Central memory CD8-positive, alpha-beta T cell (primary cell): ENCODE results near the gene SMG6.

ENCODE experiments used
- ATAC-seq: fragments of 150-1000 bp; cut with Tn5 transposase; replicated peaks from 2 replicates; pipeline ENCODE4 v1.10.0; 2022; ENCODE audit warnings: mild to moderate bottlenecking, moderate FRiP score, moderate number of reproducible peaks; ENCODE audit not compliant: poor library complexity, severe bottlenecking; ENCODE audit errors: extremely low read depth
- DNase-seq, 2 donors: peaks; one replicate each; pipeline ENCODE4 v3.0.0; 2021; ENCODE audit warnings: low spot score in 2 of 2
- H3K27ac Mint-ChIP-seq: one replicate; pipeline ENCODE4 v1.8.0; 2022; ENCODE audit warnings: low read depth, mild to moderate bottlenecking, moderate library complexity, mixed read lengths
- H3K27me3 Mint-ChIP-seq: one replicate; pipeline ENCODE4 v1.8.0; 2022; ENCODE audit warnings: mixed read lengths
- H3K36me3 Mint-ChIP-seq: one replicate; pipeline ENCODE4 v1.8.0; 2022; ENCODE audit warnings: mild to moderate bottlenecking, moderate library complexity, mixed read lengths; ENCODE audit not compliant: insufficient read depth
- H3K4me1 Mint-ChIP-seq: one replicate; pipeline ENCODE4 v1.8.0; 2022; ENCODE audit warnings: mixed read lengths
- H3K4me3 Mint-ChIP-seq: one replicate; pipeline ENCODE4 v1.8.0; 2022; ENCODE audit warnings: mild to moderate bottlenecking, moderate library complexity, mixed read lengths
- H3K9me3 Mint-ChIP-seq: one replicate; pipeline ENCODE4 v1.8.0; 2022; ENCODE audit warnings: mixed read lengths

SMG6 gene

DNA sequence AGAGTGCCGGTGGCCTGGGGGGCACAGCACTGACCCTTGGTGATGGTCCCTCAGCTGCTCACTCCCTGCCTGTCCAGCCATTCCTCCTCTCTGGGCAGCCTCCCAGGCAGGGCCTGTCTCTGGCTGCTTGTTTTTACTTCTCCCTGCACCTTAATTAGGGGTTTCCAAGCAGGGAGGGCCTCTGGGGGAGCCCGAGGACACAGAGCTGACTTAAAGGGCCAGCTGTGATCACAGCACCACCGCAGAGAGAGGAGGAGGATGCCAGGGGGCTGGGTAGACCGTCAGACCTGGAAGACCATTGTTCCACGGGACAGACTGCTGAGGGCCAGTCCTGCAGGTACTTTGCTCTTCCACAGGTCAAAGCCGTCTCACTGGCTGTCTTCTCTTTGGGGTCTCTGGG, 274.8 kb downstream of the SMG6 start:
- no peak for ATAC-seq
- peak overlapping the region; percentile 45 for H3K4me3 Mint-ChIP-seq

DNA sequence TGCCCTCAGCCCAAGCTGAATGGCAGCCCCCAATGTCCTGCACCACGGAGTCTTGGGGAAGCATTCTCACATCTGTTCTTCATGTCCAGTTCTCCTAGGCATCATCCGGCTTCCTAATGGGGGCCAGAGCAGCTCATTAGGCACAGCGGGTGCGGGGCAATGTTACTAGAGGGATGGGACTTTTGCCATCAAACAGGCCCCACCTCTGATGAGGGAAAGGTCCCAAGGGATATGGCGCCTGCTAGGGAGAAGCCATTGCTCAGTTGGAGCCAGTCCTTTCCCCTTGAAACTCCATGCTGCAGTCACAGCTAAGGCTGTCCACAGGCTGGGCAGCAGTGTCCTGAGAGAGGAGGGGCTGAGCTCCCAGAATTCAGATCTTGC, 275.4 kb downstream of the SMG6 start:
- Mint-ChIP-seq H3K36me3 (peaks cover 6% of the 10 kb centered on the region), H3K4me3 (no peak overlapping the region), H3K4me1 (peaks cover 28% of the 10 kb centered on the region), H3K9me3 (no peaks in the 10 kb centered on the region), H3K27me3 (peaks cover 36% of the 10 kb centered on the region), H3K27ac (no peak overlapping the region)
- DNase-seq (no peak), ATAC-seq (no peak)

More for the DNA sequence above, 274.8 kb downstream of the SMG6 start:
- Mint-ChIP-seq H3K27ac (no peak overlapping the region), H3K27me3 (peaks cover 36% of the 10 kb centered on the region), H3K9me3 (no peaks in the 10 kb centered on the region), H3K36me3 (peaks cover 7% of the 10 kb centered on the region), H3K4me1 (peaks cover 28% of the 10 kb centered on the region)
- DNase-seq: no peak

DNA sequence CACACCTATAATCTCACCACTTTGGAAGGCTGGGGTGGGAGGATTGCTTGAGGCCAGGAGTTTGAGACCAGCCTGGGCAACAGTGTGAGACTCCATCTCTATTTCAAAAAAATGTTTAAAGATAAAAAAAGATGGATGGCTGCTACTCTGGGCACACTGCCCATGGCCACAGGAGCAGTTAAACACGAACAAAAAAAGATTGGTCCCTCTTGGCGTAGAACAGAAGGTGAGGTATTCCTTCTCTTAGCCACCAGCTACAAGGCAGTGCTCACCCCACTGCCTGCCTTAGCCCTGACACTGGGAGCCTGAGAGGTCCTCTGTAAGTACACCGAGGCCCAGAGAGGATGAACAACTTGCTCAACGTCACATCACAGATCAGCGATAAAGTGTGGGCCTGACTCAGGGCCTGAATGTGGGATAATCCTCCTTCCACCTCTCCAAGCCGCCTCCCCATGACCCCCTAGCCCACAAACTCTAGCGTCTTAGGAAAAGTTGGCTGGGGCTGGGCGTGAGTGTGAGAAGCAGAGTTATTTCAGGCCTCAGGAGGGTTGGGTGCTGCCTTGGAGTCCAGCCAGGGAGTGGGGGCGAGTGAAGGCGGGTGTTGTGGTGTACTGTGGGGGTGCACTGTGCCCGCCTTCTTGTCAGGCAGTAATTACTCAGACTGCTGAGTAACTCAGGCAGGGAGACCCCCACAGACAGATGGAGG, 275.9 kb downstream of the SMG6 start:
- peaks cover 36% of the 10 kb centered on the region for H3K27me3 Mint-ChIP-seq
- H3K4me1 Mint-ChIP-seq: peaks cover 28% of the 10 kb centered on the region
- no peak for DNase-seq
- H3K27ac Mint-ChIP-seq: no peak overlapping the region
- no peaks in the 10 kb centered on the region for H3K9me3 Mint-ChIP-seq
- H3K36me3 Mint-ChIP-seq: peaks cover 3% of the 10 kb centered on the region
- no peak overlapping the region for H3K4me3 Mint-ChIP-seq
- no peak for ATAC-seq

DNA sequence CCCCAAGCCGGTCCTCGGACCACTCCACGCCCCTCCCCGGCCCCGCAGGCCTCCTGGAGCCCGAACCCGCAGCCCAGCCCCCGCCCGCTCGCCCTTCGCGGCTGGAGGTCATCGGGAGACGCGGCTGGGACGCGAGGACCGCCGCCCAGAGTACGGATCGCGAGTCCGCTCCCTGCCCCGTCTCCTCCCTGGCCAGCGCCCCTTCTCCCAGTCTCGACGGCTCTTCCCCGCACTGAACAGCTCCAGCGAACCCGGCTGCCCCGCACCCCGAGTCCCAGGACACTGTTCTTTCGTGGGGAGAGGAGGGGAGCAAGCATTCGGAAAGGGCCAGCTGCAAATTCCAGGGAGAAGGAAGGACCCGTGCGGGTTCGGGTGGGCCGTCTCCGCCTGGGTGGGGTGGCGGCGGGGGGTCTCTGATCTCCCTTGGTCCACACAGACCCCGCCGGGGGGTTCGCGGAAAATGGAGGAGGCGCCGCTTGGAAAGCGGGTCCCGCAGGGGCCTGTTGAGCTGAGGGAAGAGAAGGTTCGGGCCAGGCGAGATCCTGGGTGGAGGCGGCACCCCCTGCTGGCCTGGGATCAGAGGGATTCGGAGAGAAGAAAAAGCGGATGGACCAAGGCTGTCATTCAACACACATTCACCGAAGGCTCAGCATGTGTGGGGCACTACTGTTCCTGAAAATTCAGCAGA, 277.8 kb downstream of the SMG6 start:
- ATAC-seq (no peak), DNase-seq (no peak)
- Mint-ChIP-seq H3K27ac (no peak overlapping the region), H3K36me3 (no peaks in the 10 kb centered on the region), H3K27me3 (peaks cover 43% of the 10 kb centered on the region), H3K4me3 (peak overlapping the region; percentile 76), H3K9me3 (no peaks in the 10 kb centered on the region), H3K4me1 (peaks cover 30% of the 10 kb centered on the region)

DNA sequence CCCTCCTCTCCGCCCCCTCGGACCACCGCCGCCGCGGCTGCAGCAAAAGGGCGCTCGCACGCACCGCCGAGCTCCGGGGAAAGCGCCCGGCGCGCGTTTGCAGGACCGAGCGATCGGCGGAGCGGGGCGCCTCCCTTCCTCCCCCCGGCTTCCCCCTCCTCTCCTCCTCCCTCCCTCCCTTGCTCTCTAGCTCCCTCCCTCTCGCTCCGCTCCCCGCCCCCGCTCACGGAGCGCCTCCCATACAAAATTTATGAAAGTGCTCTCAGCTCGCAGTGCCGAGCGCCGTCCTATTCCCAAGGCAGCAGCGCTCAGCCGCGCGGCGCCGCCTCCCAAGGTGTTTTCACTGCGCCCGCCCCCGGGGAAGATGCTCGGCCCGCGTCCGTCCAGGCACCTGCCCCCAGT, 278.4 kb downstream of the SMG6 start, which contains the start of gene RTN4RL1:
Gene RTN4RL1, minus strand, starts transcription at position 115 of the 402 bp plus-strand sequence. CDS start 469 bp downstream, outside the sequence.
- no peak within 1 kb of the TSS for H3K27ac Mint-ChIP-seq

DNA sequence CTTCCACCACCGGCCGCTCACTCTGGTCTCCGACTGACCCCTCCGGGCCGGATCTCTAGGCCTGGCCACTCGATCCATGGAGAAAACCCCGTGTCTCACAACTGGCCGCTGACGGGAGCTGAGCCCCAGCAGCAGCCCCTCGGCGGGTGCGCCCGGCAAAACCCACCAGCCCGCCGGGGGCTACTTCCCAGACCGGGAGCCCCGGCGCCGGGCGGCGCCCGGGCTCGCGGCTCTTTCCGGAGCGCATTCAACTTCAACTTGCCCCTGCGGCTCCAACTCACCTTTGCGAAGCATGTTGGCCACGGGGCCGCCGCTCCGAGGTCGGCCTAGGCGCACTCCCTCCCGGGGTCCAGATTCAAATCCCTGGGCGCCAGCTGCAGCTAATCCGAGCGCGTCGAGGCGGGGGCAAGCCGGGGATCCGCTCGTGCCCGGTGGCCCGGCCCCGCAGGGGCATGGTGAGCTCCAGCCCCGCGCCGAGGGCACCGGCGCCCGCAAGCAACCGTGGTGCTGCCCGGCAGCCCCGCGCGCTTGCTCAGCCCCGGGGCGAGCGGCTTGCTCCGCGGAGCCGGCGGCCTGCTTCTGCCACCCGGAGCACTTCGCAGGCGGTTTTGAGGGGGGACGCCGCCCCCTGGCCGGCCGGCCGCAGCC, 278.9 kb downstream of the SMG6 start:
- Mint-ChIP-seq H3K36me3 (no peaks in the 10 kb centered on the region), H3K4me3 (peak overlapping the region; percentile 76), H3K4me1 (peaks cover 19% of the 10 kb centered on the region), H3K27me3 (peaks cover 54% of the 10 kb centered on the region), H3K27ac (no peak overlapping the region), H3K9me3 (no peaks in the 10 kb centered on the region)
- ATAC-seq (no peak), DNase-seq (no peak)

More for the DNA sequence above, 278.4 kb downstream of the SMG6 start, which contains the start of gene RTN4RL1:
- Mint-ChIP-seq H3K9me3 (no peaks in the 10 kb centered on the region), H3K4me3 (peak within 1 kb of the TSS; percentile 76), H3K36me3 (no peaks in the 10 kb centered on the region), H3K27me3 (peaks cover 49% of the 10 kb centered on the region), H3K4me1 (peaks cover 25% of the 10 kb centered on the region)
- ATAC-seq: peak; percentile 29
- DNase-seq: peak; percentile 37 to 44

DNA sequence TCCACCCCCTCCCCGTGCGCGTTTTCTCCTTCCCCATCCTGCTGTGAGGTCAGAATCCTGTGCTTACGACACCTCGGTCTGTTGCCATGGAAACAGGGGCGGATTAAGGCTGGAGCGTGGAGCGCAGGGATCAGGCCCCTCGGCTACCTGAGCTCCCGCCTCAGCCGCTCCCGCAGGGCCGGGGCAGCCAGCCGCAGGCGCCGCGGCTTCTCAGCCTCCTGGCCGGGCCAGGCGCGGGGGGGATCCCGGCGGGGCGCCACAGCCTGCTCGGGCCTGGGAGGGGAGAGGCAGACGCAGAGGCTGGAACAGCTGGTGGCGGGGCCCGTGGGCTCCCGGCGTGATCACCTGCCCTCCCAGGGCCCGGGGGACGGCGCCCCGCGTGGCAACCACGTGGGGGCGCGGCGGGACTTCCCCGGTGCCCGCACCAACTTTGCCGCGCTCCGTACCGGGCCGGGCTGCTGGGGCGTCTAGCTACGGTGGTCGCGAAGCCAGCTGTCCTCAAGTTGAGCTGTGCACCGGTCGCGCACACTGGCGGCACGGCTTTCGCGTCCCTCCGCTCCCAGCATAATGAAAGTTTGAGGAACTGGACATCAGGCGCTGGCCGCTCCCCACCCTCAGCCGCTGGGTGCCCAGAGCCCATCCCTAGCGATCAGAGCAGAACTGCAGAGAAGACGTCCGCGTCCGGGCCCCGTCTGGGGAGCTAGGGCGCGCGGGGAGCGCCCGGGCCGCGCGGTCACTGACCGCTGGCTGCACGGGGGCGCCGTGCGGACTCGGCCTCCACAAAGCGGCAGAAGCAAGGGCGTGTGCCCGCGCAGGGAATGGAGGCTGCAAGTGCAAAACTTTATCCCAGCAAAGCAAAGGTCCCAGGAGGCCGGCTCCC, 279.7 kb downstream of the SMG6 start:
- ATAC-seq (peak; percentile 20), DNase-seq (no peak)
- H3K27me3 Mint-ChIP-seq: peaks cover 62% of the 10 kb centered on the region
- H3K36me3 Mint-ChIP-seq: no peaks in the 10 kb centered on the region
- H3K4me3 Mint-ChIP-seq: peak overlapping the region; percentile 76
- H3K27ac Mint-ChIP-seq: no peak overlapping the region
- H3K4me1 Mint-ChIP-seq: peaks cover 18% of the 10 kb centered on the region
- no peaks in the 10 kb centered on the region for H3K9me3 Mint-ChIP-seq

DNA sequence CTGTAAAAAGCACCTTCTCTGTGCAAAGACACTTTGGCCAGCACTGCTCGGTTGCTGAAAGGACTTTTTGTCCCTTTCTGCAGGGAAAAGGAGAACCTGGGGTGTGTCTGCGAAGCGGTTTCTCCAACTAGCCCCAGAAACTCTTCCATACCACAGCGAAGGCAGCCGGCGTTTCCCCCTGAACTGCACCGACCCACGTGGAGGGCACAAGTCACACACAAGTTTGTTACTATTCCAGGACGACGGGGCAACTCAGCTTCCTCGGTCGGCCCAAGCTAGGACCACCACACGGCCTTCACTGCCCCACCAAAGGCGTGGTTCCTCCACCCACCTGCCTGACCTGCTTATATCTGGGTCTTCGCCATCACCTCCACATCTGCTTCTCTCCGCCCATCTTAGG, 280.3 kb downstream of the SMG6 start:
- no peak for DNase-seq
- peaks cover 18% of the 10 kb centered on the region for H3K4me1 Mint-ChIP-seq
- peaks cover 63% of the 10 kb centered on the region for H3K27me3 Mint-ChIP-seq
- no peak overlapping the region for H3K27ac Mint-ChIP-seq
- ATAC-seq: no peak
- H3K36me3 Mint-ChIP-seq: no peaks in the 10 kb centered on the region
- no peak overlapping the region for H3K4me3 Mint-ChIP-seq
- no peaks in the 10 kb centered on the region for H3K9me3 Mint-ChIP-seq

DNA sequence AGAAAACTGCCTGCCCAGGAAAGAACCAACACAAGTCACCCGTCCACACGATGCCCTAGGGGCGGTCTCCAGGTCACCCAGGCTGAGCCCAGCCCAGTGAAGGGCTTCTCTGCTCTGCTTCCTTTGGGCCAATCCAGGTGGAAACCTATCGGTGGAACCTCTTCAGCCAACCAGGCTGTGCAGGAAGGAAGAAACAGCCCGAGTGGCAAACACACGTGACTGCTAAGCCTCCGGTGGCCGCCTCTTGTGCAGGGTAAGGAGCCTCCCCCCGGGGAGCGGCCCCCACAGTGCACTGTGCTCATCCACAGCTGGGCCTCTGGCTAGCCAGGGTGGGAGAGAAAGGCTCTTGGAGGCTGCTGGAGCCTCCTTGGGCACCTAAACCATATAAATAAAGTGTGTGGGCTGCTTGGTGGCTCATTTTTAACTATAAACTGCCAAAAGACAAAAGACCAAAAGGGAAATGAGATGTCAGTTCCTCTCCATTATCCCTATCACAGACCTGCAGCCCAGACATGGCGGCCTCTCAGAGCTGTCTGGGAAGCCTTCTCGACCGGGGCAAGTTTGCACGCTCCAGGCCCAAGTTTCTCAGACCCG, 280.8 kb downstream of the SMG6 start:
- Mint-ChIP-seq H3K4me1 (peaks cover 18% of the 10 kb centered on the region), H3K27ac (no peak overlapping the region), H3K9me3 (no peaks in the 10 kb centered on the region), H3K4me3 (no peak overlapping the region), H3K36me3 (no peaks in the 10 kb centered on the region), H3K27me3 (peaks cover 63% of the 10 kb centered on the region)
- no peak for DNase-seq
- no peak for ATAC-seq

DNA sequence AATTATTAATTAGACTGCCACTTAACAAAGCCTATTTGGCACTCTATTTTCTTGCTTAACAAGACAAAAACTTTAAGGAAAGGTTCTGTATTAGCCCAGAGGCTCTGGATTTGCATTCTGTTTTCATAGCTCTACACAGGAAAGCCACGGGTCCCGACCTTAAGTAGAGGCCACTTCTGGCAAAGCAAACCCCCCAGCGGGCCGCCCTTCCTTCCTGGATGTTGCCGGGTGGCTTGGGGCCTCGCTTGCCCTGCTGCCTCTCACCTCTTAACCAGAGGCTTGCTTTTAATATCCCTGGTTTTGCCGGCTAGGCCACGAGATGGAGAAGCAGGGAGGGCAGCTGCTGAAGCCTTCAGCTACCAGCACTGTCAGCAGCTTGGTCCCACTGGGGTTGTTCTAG, 282.9 kb downstream of the SMG6 start:
- Mint-ChIP-seq H3K27me3 (peaks cover 52% of the 10 kb centered on the region), H3K27ac (no peak overlapping the region), H3K4me1 (peaks cover 10% of the 10 kb centered on the region), H3K4me3 (no peak overlapping the region), H3K36me3 (no peaks in the 10 kb centered on the region), H3K9me3 (no peaks in the 10 kb centered on the region)
- ATAC-seq: no peak
- DNase-seq: no peak

DNA sequence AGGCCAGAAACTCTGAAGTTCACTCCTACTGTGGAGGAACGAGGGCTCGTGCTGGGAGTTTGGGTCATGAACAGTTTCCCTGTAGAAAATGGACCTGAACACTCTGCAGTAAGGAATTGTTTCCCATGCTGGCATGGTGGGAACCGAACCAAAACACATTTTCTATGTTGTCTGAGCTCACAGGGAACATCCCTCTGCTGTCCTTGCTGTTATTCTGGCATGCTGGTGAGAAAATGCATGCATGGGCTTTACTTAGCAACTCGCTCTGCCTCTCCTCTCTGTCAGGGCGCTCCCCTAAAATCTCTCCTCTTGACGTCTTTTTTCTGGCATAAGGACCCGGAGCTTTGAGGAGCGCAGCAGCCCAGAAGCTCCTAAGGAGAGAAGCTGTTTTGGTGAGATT, 283.9 kb downstream of the SMG6 start:
- H3K27ac Mint-ChIP-seq: no peak overlapping the region
- H3K9me3 Mint-ChIP-seq: no peaks in the 10 kb centered on the region
- peaks cover 5% of the 10 kb centered on the region for H3K4me1 Mint-ChIP-seq

More for the DNA sequence above, 283.9 kb downstream of the SMG6 start:
- Mint-ChIP-seq H3K36me3 (no peaks in the 10 kb centered on the region), H3K27me3 (peaks cover 57% of the 10 kb centered on the region), H3K4me3 (no peak overlapping the region)
- ATAC-seq (no peak), DNase-seq (no peak)
